ENCODE data around the gene TMEM132D.

GRCh38 chr12:129203456-129203855 lies 700.4 kb downstream of the TMEM132D start:
- TF ChIP-seq POLR2A (IDR thresholded peaks at IDR 0.05; ENCODE audit: low read depth, low read length) (no peak), TAF1 (IDR thresholded peaks at IDR 0.05; ENCODE audit: borderline replicate concordance, low read depth, low read length) (no peak), POLR2AphosphoS5 (IDR thresholded peaks at IDR 0.05; ENCODE audit: low read depth, low read length) (no peak)

Measured in GM12892 (cell line).